Measurements from ENCODE around the gene HOMEZ. TPM values are rescaled to one million over a fixed set of nuclear protein-coding genes. Genes with fewer than 3 reads are reported as not detected.

The HOMEZ gene
- total RNA-seq, 1 experiment from 2014 or later, result 18.2 TPM

- H3K9me3 ChIP-seq (ENCODE audit: control insufficient read depth in 1 of 2, insufficient read depth in 1 of 2, low read depth in 1 of 2, low read length in 2 of 2), result no peaks in the 10 kb centered on the region
- TF ChIP-seq SRF (IDR thresholded peaks at IDR 0.05; ENCODE audit: low read depth) (no peak), SP1 (IDR thresholded peaks at IDR 0.05; ENCODE audit: low read depth) (no peak), EGR1 (IDR thresholded peaks at IDR 0.05; ENCODE audit: low read depth) (no peak), ELF1 (IDR thresholded peaks at IDR 0.05; ENCODE audit: borderline replicate concordance, low read depth) (no peak), FOSL1 (IDR thresholded peaks at IDR 0.05; ENCODE audit: low read depth) (no peak), POLR2A (IDR thresholded peaks at IDR 0.05; ENCODE audit: borderline replicate concordance, extremely low read depth, insufficient read depth, insufficient read length) (no peak), CEBPB (IDR thresholded peaks at IDR 0.05; ENCODE audit: low read depth) (no peak), YY1 (IDR thresholded peaks at IDR 0.05; ENCODE audit: extremely low read depth, insufficient replicate concordance, low read depth, low read length) (no peak), MAX (IDR thresholded peaks at IDR 0.05) (no peak)
Observed at GRCh38 chr14:23249824-23250223, 36.1 kb downstream of the HOMEZ start.

GRCh38 chr14:23248601-23249000 is 37.3 kb downstream of the HOMEZ start:
- no peak for DNase-seq (ENCODE audit: low read depth, low spot score)
- H3K9me2 ChIP-seq (ENCODE audit: insufficient read depth), result no peaks in the 10 kb centered on the region
- H3K36me3 ChIP-seq (ENCODE audit: control insufficient read depth in 1 of 2, insufficient read depth in 2 of 2, low read length in 2 of 2), result no peaks in the 10 kb centered on the region
- no peak overlapping the region for H3K4me2 ChIP-seq (ENCODE audit: low read length)
- RAD21 ChIA-PET (ENCODE audit: low non-redundant PET in 1 of 2, low total read pairs in 2 of 2, uncharacterized antibody in 2 of 2, unreplicated experiment in 2 of 2), result no interaction called here
- no peaks in the 10 kb centered on the region; a peak in 1 of 4 replicates for H3K4me1 ChIP-seq (ENCODE audit: control insufficient read depth in 1 of 2, insufficient read depth in 2 of 2, low read length in 2 of 2)
- CTCF ChIA-PET, result interaction anchor here (0.7 kb wide), 1 partner anchor 538 kb away, joined by 3 read pairs; no protein-coding TSS in a partner anchor
- no peak overlapping the region for H3K27ac ChIP-seq (ENCODE audit: low read depth, low read length)
- no peaks in the 10 kb centered on the region for H3K27me3 ChIP-seq (ENCODE audit: insufficient read depth, low read length)
- intact Hi-C loops (cut with micrococcal nuclease), result no loop called here
- no peaks in the 10 kb centered on the region for H3K9me3 ChIP-seq (ENCODE audit: control insufficient read depth in 1 of 2, insufficient read depth in 1 of 2, low read depth in 1 of 2, low read length in 2 of 2)
- no peak overlapping the region for H3K4me3 ChIP-seq (replicated peaks in 1 of 2; ENCODE audit: low read depth in 1 of 2, low read length in 2 of 2)
- no peak overlapping the region for H3K9ac ChIP-seq (ENCODE audit: low read length)
- H4K20me1 ChIP-seq (ENCODE audit: insufficient read depth), result no peaks in the 10 kb centered on the region
- no peak for ATAC-seq
- POLR2A ChIA-PET, result no interaction called here
- TF ChIP-seq FOSL1 (IDR thresholded peaks at IDR 0.05; ENCODE audit: low read depth) (no peak), MAX (IDR thresholded peaks at IDR 0.05) (no peak), ZNF274 (IDR thresholded peaks at IDR 0.05; ENCODE audit: low read depth, low read length) (no peak), RAD21 (IDR thresholded peaks at IDR 0.05; ENCODE audit: low read depth) (no peak), ZFX (IDR thresholded peaks at IDR 0.05) (no peak), SRF (IDR thresholded peaks at IDR 0.05; ENCODE audit: low read depth) (no peak), POLR2A (IDR thresholded peaks at IDR 0.05; ENCODE audit: borderline replicate concordance, extremely low read depth, insufficient read depth, insufficient read length) (no peak)
- no TSS peak for BruUV-seq (replicated peaks)
- H2AFZ ChIP-seq (ENCODE audit: low read depth, low read length, poor library complexity, severe bottlenecking), result no peak overlapping the region
- H3K79me2 ChIP-seq (ENCODE audit: insufficient read depth, low read length), result no peaks in the 10 kb centered on the region

More at GRCh38 chr14:23249824-23250223, 36.1 kb downstream of the HOMEZ start:
- Histone ChIP-seq H3K4me3 (replicated peaks in 1 of 2; ENCODE audit: low read depth in 1 of 2, low read length in 2 of 2) (no peak overlapping the region), H3K4me1 (ENCODE audit: control insufficient read depth in 1 of 2, insufficient read depth in 2 of 2, low read length in 2 of 2) (no peaks in the 10 kb centered on the region; a peak in 1 of 4 replicates), H3K27ac (ENCODE audit: low read depth, low read length) (no peak overlapping the region), H4K20me1 (ENCODE audit: insufficient read depth) (no peaks in the 10 kb centered on the region), H3K79me2 (ENCODE audit: insufficient read depth, low read length) (no peaks in the 10 kb centered on the region), H3K36me3 (ENCODE audit: control insufficient read depth in 1 of 2, insufficient read depth in 2 of 2, low read length in 2 of 2) (no peaks in the 10 kb centered on the region), H3K9me2 (ENCODE audit: insufficient read depth) (no peaks in the 10 kb centered on the region), H3K27me3 (ENCODE audit: insufficient read depth, low read length) (no peaks in the 10 kb centered on the region), H3K4me2 (ENCODE audit: low read length) (no peak overlapping the region), H3K9ac (ENCODE audit: low read length) (no peak overlapping the region), H2AFZ (ENCODE audit: low read depth, low read length, poor library complexity, severe bottlenecking) (no peak overlapping the region)
- ChIA-PET POLR2A (no interaction called here), RAD21 (ENCODE audit: low non-redundant PET in 1 of 2, low total read pairs in 2 of 2, uncharacterized antibody in 2 of 2, unreplicated experiment in 2 of 2) (no interaction called here), CTCF (no interaction called here)
- DNase-seq (ENCODE audit: low read depth, low spot score) (no peak), ATAC-seq (no peak)
- intact Hi-C loops (cut with micrococcal nuclease), result no loop called here
- BruUV-seq (replicated peaks), result no TSS peak

Data from HCT116 (cell line).